HG03520 (cell line): ENCODE data around the gene SLC30A2.
"Not testable (repeated sequence)": the region's sequence is repeated elsewhere in the genome, so short reads cannot be mapped to it uniquely, and the experiment has no call there.

Source experiments
- ATAC-seq: cut with Tn5 transposase; IDR thresholded peaks from one replicate; pipeline ENCODE4 v1.9.1; 2021; ENCODE audit warnings: mild to moderate bottlenecking, moderate library complexity; ENCODE audit not compliant: unreplicated experiment

Gene SLC30A2, protein sequence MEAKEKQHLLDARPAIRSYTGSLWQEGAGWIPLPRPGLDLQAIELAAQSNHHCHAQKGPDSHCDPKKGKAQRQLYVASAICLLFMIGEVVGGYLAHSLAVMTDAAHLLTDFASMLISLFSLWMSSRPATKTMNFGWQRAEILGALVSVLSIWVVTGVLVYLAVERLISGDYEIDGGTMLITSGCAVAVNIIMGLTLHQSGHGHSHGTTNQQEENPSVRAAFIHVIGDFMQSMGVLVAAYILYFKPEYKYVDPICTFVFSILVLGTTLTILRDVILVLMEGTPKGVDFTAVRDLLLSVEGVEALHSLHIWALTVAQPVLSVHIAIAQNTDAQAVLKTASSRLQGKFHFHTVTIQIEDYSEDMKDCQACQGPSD

DNA sequence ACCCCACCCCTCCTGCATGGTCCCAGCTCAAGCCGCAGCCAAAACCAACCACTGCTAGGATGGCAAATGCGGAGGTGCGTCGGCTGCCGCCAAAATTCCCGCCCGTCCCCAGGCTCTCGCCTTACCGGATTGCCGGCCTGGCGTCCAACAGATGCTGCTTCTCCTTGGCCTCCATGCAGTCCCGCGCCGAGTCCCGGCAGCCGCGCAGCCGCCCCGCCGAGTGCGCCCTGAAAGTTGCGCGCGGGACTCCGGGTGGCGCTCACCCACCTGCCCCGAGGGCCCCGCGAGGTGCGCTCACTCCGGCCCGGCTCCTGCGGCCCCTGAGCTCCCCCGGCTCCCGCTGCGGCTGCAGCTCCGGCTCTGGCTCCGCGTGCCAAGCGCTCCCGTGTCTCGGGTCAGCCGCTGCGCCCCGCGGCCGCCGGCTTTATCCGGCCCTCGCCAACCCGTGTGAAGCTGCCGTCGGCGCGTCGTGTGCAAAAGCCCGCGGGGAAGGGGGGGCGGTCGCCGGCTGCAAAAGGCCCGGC, at the start of gene SLC30A2:
Gene SLC30A2 (minus strand): TSS at position 397 of the 524 bp plus-strand sequence. CDS start 222 bp downstream, at position 175.
- no peak for ATAC-seq

DNA sequence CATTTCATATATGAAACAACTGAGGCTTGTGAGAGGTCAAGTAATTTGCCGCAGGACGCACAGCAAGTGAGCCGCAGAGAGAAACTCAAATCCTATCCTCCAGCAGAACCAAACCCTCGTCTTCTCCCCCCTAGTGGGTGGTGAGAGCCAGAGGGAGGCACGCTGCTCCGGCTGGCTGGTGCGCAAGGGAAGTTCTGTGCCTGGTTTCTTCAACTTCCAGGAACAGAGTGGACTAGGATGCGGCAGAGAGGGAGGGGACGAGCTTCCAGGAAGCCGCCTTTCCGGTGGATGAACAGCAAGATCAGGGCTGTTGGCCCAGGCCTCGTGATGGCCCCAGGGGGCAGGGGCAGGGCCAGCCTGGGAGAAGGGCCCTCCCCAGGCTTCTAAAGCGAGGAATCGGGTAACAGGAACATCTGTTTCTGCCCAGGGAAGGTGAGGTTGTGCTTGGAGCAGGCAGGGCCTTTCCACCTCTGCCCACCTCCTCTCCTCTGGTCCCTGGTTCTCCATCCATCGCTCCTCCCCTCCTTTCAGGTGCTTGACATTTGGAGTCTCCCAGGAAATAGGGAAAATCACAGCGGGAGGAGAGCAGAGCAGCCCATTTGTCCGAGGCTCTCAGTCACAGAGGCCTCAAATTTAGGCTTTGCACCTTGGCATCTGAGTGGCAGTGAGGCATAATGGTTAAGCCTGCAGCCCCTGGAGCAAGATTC, 48.9 kb upstream of the SLC30A2 start:
- ATAC-seq = no peak

DNA sequence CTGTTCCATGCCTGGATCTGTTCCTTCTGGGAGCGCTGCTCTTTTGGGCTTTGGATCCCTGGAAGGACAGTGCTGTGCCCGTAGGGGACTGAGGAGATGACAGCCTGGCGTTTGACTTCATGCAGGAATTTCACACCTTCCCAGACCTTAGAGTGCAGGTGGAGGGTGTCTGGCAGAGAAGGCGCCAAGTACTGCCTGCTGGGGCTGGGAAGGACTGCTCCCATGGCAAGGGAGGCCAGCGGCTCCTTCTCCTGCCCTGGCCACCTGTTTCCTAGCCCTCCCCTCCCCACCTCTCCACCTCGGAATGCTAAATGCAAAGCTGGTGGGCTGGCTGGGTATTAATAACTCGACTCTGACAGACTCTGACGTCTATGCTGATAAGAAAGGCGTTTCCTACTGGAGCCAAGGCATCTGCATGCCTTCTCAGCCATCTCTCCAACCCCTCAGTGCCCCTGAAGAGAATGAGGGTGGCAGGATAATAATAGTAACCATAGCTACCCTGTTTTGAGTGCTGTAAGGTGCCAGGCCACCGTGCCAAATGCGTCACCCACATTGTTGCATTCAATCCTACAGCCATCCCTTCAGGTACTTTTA, 48.3 kb upstream of the SLC30A2 start:
- no peak for ATAC-seq

DNA sequence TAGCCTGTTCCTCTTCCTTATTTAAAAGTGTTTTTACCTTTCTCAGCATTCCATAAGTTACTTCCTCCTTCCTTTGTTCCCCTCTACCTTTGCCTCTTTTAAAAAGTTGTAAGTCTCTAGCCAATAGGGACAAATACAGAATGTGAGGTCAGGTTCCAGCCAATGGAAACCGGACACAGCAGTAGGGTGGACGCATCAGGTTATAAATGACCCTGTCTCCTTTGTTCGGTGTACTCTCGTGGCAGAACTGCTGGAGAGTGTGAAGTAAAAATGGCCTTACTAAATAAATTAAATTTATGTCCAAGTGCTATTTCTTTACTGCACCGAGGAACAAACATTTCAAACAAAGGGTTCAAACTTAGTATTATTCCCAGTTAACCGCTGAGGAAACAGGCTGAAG, 47.7 kb upstream of the SLC30A2 start:
- not testable (repeated sequence) for ATAC-seq

DNA sequence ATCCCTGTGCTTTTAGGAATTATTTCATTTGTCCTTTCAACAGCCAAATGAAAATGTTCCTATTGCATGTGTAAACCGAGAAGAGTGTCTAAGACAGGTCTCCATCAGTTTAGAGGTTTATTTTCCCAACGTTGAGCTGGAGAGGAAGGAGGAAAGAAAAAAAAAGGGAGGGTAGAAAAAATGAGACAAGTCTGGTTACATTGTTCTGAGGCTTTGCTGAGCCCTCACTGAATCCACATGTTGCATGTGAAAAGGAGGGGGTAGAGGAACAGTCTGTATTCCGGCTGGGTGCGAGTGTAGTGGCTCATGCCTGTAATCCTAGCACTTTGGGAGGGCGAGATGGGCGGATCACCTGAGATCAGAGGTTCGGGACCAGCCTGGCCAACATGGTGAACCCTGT, 46.5 kb upstream of the SLC30A2 start:
- no peak for ATAC-seq

DNA sequence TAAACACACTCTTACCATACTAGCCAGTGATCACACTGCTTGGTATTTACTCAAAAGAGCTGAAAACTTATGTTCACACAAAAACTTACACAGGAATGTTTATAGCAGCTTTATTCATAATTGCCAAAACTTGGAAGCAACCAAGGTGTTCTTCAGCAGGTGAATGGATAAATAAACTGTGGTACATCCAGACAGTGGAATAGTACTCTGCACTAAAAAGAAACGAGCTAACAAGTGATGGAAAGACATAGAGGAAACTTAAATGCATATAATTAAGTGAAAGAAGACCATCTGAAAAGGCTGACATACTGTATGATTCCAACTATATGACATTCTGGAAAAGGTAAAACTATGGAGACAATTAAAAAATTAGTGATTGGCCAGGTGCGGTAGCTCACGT, 45.0 kb upstream of the SLC30A2 start:
- no peak for ATAC-seq

DNA sequence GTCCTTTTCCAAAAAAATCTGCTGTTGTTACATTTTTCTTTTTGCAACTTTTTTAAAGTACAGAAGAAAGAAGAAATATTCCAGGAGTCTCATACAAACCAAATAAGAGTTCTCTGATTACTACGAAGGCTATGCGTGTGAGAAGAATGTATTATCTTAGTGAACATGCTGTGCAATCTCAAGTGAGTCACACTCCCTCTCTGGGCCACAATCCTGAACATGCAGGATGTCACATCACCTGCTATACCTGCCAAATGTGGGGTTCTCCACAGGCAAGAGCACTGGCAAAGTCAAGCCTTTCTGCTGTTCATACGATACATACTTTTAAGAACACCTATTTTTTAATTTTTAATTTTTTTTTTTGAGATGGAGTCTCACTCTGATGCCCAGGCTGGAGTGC, 43.2 kb upstream of the SLC30A2 start:
- no peak for ATAC-seq

DNA sequence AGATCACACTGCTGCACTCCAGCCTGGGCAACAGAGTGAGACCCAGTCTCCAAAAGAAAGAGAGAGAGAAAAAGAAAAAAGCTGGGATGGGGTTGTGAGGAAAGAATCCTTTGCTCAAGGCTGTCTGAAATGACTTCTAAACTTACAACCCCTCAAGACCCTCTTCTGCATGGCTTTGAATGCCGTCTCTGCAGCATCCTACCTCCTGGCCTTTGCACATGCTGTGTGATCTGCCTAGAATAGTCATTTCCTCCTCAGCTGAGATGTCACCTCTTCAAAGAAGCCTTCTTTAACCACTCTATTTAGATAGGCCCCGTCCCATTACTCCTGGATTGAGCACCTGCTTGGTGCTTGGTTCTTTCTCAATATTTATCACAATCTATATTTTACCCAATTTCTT, 38.9 kb upstream of the SLC30A2 start:
- no peak for ATAC-seq

DNA sequence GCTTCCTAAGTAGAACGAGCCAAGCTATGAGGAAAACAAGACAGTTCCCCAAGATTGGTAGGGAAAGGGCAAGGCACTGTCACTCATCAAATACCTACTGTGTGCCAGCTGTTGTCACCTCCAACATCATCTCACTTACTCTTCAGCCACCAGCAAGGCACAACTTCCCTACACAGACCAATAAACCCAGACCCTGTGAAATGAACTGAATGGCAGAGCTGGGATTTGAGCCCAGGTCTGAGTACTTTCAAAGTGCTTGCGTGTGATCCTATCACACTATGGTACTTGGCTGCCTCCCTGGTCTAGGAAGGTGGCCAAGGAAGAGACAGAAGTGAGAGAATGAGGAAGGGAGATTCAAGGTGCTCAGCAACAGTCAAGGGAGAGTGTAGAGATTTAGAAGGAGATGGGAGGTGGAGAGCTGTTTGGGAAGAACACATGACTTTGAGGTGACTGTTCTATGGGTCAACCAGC, 38.2 kb upstream of the SLC30A2 start:
- ATAC-seq = no peak

DNA sequence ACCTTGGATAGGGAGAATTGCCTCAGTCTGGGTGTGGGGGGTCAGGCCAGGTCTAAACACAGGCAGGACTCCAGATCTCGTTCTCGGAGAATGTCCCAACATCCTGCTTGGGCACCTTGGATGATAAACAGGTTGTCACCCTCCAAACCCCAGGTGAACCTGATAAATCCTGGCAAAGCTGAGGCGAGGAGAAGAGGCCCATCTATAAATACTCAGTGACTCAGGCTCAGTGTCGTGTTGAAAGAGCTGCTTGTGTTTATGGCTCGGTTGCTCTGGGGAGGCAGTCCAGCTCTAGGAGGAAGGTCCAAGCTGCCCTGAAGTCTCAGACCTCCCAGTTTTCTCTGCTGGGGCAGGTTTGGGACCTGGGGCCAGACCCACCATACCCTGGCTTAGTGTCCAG, 37.3 kb upstream of the SLC30A2 start:
- ATAC-seq = no peak

DNA sequence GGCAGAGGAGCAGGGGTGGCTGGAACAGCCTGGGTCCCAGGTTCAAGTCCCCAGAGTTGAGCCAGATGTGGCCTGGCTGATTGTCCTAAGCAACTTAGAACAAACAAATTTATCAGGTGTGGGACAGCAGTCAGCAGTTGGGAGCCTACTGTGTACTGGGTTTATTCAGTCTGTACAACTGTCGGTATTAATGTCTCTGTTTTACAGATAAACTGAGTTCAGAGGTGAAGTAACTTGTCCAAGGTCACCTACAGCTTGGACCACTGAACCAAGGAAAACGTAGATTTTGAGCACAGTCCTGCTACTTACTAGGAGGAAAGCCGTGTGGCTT, 36.1 kb upstream of the SLC30A2 start:
- ATAC-seq = no peak

DNA sequence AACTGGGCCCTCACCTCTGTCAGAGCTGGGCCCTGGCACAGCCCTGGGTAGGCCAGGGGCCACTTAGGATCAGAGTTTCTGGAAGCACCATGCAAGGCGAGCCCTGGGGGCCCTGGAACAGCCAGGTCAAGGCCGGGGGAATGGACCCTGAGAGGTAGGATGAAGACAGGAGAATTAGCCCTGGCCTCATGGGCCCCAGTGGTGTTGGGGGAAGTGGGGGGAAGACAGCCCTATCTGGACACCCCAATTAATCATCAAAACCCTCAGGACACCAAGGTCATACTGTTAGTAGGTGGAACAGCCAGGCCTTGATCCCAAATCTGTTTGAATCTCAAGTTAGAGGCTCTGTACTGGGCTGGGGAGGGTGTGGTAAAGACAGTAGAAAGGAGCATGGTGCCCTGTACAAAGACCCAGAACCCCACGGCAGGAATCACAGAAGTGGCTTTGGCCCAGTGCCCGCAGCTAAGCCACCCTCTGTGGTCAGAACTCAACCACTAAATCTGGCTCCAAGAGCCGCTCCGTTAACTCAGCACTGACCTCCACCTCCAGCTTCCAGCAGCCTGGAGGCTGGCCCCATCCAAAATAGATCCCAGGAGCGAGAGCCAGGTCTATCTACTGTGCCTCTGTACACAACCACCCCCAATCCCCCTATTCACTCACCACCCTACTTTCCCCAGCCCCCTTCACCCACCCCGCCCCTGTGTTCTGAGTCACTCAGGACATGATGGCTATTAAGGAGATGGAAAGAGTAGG, 35.5 kb upstream of the SLC30A2 start:
- no peak for ATAC-seq

DNA sequence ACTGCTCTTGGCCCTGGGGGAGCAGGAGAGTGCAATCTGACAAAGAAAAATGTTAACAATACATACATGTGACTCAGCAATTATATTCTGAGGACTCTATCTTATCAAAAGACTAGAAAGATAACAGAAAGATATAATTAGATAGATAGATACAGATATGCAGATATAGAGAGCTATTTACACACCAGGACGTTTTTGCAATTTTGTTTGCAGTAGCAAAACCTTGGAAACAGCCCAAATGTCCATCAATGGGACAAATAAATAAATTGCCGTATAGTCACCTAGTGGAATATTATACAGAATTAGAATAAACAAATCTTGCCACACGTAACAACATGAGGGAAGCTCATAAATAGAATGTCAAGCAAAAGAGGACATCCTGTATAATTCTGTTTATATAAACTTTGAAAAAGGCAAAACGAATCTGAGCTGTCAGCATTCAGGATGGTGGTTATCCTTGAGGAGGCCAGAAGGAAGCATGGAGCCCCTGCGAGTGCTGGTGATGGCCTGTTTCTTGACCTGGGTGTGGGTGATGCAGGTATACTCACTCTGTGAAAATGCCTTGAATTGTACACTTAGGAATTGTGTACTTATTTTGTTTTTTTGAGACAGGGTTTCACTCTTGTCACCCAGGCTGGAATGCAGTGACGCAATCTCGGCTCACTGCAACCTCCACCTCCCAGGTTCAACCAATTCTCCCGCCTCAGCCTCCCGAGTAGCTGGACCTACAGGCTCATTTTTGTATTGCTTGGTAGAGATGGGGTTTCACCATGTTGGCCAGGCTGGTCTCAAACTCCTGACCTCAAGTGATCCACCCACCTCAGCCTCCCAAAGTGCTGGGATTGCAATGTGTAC, 34.3 kb upstream of the SLC30A2 start:
- no peak for ATAC-seq

DNA sequence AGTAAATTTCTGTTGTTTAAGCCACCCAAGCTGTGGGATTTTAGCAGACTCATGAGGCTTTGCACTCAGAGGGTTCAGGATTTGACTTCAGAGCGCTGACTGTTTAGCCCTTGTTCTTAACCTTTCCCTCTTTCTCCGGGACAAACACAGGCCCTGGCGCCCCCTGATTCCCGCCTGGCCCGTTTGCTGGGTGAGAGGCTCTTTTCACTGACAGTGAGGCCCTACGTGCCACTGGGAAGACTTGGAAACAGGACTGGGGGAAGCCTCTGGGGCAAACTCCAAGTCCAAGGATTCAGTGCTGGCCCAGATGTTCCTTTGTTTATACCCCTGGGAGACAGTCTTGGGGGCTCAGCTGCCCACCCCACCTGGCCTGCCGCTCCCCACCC, 33.3 kb upstream of the SLC30A2 start:
- ATAC-seq = no peak

DNA sequence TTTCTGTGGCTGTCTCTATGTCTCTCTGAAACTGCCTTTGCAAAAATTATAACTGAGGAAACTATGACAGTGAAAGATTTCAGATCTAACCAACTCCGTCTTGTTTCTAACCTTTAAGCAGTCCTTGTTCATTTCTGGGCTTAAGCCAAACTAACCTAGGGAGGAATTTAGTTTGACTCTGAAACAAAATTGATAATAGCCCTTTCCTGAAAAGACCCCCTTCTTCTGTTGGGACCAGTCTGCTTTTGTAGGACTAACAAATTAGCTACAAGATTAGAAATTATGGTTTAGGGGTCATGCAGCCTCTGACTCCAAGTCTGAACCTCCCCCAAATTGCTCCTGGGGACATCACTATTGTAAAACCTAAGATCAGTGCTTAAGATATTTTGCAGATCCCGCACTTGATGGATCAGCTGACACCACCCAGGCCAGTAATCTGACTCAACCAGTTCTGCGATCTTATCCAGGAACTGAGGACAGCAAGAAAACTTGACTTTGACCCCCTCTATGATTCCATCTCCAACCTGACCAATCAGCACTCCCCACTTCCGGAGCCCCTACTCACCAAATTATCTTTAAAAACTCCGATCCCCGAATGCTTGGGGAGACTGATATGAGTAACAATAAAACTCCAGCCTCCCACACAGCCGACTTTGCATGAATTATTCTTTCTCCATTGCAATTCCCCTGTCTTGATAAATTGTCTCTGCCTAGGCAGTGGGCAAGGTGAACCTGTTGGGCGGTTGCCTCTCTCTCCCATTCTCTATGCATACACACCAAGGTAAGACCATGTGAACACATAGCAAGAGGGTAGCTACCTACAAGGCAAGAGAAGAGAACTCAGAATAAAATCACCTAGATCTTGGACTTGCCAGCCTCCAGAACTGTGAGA, 32.6 kb upstream of the SLC30A2 start:
- ATAC-seq = no peak

DNA sequence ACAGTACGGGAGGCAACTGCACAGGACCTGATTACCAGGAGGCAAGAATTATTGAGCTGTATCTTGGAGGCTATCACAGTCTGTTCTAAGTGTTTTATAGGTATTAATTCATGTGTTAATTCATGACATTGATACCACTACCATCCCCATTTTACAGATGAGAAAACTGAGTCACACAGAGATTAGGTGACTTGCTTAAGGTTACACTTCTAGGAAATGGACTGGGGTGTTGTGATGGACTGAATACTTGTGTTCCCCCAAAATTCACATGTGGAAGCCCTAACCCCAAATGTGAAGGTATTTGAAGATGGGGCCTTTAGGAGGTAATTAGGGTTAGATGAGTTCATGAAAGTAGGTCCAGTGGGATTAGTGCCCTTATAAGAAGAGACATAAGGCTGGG, 31.6 kb upstream of the SLC30A2 start:
- ATAC-seq = no peak

DNA sequence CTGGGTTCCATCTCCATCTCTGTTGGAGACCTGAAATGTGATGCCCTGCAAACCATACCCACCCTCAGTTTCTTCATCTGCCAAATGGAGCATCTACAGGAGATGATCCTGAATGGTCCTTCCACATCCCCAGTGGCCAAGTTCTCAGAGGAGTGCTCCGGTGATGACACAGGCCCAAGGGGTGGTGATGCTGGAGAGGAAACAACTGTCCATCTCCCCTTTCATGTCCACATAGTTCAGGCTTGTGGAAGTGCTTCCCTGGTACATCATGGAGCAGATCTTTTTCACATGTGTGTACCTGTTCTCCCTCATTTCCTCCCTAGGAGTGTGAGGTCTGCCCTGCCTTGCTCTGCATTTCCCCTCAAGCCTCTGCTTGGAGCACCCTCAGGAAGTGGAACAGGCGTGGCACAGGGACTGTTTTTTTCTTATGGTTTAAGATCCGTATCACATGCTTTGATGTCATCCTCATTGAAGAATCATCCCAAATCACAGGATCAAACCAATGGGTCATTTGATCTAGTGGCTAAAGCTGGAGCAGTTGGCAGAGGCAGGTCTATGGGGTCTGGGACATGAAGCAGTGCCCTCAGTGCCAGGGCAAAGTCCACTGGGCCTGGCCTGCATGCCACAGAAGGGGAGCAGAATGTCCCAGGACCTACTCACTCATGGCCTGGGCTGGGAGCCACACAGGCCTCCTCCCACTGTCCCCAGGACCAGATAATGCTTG, 29.7 kb upstream of the SLC30A2 start:
- no peak for ATAC-seq

DNA sequence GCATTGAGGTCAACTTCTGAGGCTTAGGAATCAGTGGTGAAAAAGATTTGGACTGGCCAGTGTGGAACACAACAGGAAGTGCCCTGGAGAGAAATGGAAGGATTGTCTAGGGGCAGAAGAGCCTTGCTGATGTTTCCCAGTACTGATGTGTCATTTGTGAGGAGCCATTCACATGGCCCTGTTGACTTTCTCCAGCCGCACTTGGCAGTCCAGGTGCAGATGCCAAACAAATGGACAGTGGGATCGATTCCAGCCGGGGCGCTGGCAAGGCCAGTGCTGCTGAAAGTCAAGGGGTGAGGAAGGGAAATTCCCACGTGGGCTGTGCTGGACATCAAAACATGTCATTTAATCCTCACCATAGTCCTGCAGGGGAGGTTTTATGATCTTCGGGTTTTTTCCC, 26.4 kb upstream of the SLC30A2 start:
- ATAC-seq = no peak

DNA sequence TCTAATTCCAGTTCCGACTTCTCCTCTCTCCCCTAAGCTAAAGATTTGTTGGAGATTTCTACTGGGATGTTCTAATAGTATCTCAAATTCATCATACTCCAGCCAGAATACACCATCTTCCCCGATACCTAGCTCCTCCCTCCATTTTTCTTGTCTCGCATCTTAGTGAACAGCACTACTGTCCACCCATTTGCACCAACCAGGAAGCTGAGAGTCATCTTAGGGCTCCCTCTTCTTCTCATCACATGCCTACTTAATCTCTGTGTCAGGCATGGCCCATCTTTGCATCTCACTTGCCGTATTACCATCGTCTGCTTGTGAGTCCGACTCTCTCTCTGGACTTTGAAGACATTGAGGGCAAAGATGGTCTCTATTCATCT, 25.0 kb upstream of the SLC30A2 start:
- ATAC-seq = no peak
